Measurements from ENCODE around the gene SLC24A1.

DNA sequence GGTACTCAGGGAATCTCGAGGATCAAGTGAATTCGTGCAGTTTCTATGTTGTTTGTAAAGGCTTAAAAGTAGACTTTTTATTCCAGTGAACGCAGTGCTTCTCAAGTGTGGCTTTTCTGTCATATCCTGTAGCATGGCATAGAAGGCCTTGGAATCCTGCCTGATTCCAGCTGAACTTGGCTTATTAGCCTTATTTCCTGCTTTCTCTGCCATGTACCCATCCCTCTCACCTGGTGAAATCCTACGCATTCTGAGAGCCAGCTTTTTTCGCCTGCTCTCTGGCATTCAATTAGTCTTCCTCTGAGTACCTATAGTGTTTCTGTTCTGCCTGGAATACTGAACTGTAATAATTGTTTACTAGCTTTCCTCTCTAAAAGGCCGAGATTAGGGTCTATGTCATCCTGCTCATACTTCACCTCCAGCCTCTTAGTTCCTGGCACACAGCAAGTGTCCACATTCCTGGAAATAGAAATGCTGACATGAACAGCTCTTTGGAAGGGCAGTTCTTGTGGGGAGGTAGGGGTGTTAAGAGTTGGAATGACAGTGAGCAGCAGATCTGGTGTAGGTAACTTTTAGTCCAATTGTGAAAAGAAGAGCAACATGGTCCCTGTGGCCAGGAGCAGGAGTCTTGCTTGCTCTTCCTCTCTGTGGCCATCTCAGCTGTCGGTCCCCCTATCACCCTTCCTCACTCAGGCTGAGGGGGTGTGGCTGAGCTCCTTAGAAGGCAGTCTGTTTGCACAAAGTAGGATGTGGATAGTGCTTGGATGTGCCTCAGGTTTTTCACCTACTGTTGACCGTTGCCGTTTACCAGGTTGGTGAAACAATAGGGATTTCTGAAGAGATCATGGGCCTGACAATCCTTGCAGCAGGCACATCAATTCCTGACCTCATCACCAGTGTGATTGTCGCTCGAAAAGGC, 30.4 kb downstream of the SLC24A1 start:
- TF ChIP-seq, protein P1, sequence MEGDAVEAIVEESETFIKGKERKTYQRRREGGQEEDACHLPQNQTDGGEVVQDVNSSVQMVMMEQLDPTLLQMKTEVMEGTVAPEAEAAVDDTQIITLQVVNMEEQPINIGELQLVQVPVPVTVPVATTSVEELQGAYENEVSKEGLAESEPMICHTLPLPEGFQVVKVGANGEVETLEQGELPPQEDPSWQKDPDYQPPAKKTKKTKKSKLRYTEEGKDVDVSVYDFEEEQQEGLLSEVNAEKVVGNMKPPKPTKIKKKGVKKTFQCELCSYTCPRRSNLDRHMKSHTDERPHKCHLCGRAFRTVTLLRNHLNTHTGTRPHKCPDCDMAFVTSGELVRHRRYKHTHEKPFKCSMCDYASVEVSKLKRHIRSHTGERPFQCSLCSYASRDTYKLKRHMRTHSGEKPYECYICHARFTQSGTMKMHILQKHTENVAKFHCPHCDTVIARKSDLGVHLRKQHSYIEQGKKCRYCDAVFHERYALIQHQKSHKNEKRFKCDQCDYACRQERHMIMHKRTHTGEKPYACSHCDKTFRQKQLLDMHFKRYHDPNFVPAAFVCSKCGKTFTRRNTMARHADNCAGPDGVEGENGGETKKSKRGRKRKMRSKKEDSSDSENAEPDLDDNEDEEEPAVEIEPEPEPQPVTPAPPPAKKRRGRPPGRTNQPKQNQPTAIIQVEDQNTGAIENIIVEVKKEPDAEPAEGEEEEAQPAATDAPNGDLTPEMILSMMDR (IDR thresholded peaks at IDR 0.05; ENCODE audit: borderline replicate concordance, extremely low read depth, low read length, poor library complexity, severe bottlenecking): no peak
- no peak for TF ChIP-seq EZH2 (IDR thresholded peaks at IDR 0.05; ENCODE audit: borderline replicate concordance, low read depth, low read length, severe bottlenecking)

Data from DND-41 (cell line).